Stimulated activated CD8-positive, alpha-beta memory T cell treated with anti-CD3 and anti-CD28 coated beads, Interleukin-4, amount 100 ng/mL, for 48 hours (primary cell): ENCODE data around the gene CRX.
"Not testable (repeated sequence)": the region's sequence is repeated elsewhere in the genome, so short reads cannot be mapped to it uniquely, and the experiment has no call there.

Experiments used
- DNase-seq: peaks from one replicate; pipeline ENCODE4 v3.0.0-alpha.2; 2020

CRX gene

GRCh38 chr19:47821460-47822020, at the start of gene CRX:
Gene CRX, plus strand, starts transcription at chr19:47821937. Its CDS starts 12,507 bp downstream, at chr19:47834444.
- DNase-seq: no peak

- no peak for DNase-seq
Observed at GRCh38 chr19:47776568-47776967, 45.2 kb upstream of the CRX start.

- DNase-seq: not testable (repeated sequence)
Observed at GRCh38 chr19:47777245-47778048, 44.3 kb upstream of the CRX start.

GRCh38 chr19:47778049-47778953, 43.4 kb upstream of the CRX start, which contains the start of gene SELENOW:
Gene SELENOW, plus strand, starts transcription at chr19:47778703. Its CDS starts 83 bp downstream, at chr19:47778786.
- peak; percentile 88 for DNase-seq

- peak; percentile 44 for DNase-seq
Observed at GRCh38 chr19:47778954-47779351, 42.8 kb upstream of the CRX start.

GRCh38 chr19:47779524-47780214, 42.1 kb upstream of the CRX start:
- DNase-seq: no peak

GRCh38 chr19:47780215-47780551, 41.6 kb upstream of the CRX start:
- no peak for DNase-seq

- DNase-seq: no peak
Observed at GRCh38 chr19:47781590-47782262, 40.0 kb upstream of the CRX start.

GRCh38 chr19:47786566-47786965, 35.2 kb upstream of the CRX start:
- DNase-seq: no peak

GRCh38 chr19:47787307-47787706, 34.4 kb upstream of the CRX start:
- DNase-seq: not testable (repeated sequence)

- DNase-seq: not testable (repeated sequence)
Observed at GRCh38 chr19:47789811-47790210, 31.9 kb upstream of the CRX start.

- peak; percentile 98 for DNase-seq
Observed at GRCh38 chr19:47790398-47790814, 31.3 kb upstream of the CRX start.

GRCh38 chr19:47792616-47793015, 29.1 kb upstream of the CRX start:
- DNase-seq: no peak

GRCh38 chr19:47794526-47794925, 27.2 kb upstream of the CRX start:
- no peak for DNase-seq

- DNase-seq: no peak
Observed at GRCh38 chr19:47796785-47797184, 25.0 kb upstream of the CRX start.

- no peak for DNase-seq
Observed at GRCh38 chr19:47797996-47798903, 23.5 kb upstream of the CRX start.

GRCh38 chr19:47798904-47799266, 22.9 kb upstream of the CRX start:
- DNase-seq: no peak

- no peak for DNase-seq
Observed at GRCh38 chr19:47801270-47801669, 20.5 kb upstream of the CRX start.

GRCh38 chr19:47802521-47803043, 19.2 kb upstream of the CRX start:
- no peak for DNase-seq

- DNase-seq: not testable (repeated sequence)
Observed at GRCh38 chr19:47803148-47803547, 18.6 kb upstream of the CRX start.

GRCh38 chr19:47803671-47804070, 18.1 kb upstream of the CRX start:
- not testable (repeated sequence) for DNase-seq
